Cardiac muscle cell (in vitro differentiated cells and primary cell): Measurements from ENCODE around the gene SRL. TPM values are rescaled to one million over a fixed set of nuclear protein-coding genes. Genes with fewer than 3 reads are reported as not detected.

Experiments used
- DNase-seq, 2 donors: peaks; one replicate each; pipeline versions ENCODE4 v3.0.0 to v3.0.0-alpha.2; 2010 to 2017; ENCODE audit warnings: low read depth in 1 of 2, low spot score in 1 of 2
- H3K27ac ChIP-seq: fragments of 200-600 bp; sonication (generic); 2 replicates; pipeline ENCODE4 v1.5.1; 2016
- H3K27me3 ChIP-seq: fragments of 200-600 bp; sonication (generic); 2 replicates; pipeline ENCODE4 v1.6.0; 2016; ENCODE audit warnings: control low read depth
- H3K36me3 ChIP-seq: fragments of 200-600 bp; sonication (generic); 2 replicates; pipeline ENCODE4 v1.5.1; 2016; ENCODE audit warnings: control low read depth
- H3K4me1 ChIP-seq: fragments of 200-600 bp; sonication (generic); 2 replicates; pipeline ENCODE4 v1.8.1; 2017; ENCODE audit warnings: low read depth, mild to moderate bottlenecking, mixed run types
- H3K4me3 ChIP-seq: fragments of 200-600 bp; sonication (generic); 2 replicates; pipeline ENCODE4 v1.5.1; 2016; ENCODE audit warnings: mild to moderate bottlenecking
- H3K9me3 ChIP-seq: fragments of 200-600 bp; sonication (generic); 2 replicates; pipeline ENCODE4 v1.5.1; 2017; ENCODE audit warnings: low read depth, mild to moderate bottlenecking, control low read depth
- polyA plus RNA-seq: library from polyadenylated mRNA; unstranded; fragments of >200 nt; fragmentation: Nextera tagmentation; extraction: Ambion mirVana; gene quantifications from 2 replicates; pipeline ENCODE4 v1.2.1, GENCODE V29; 2016
- total RNA-seq: library from RNA; depleted of rRNA; stranded (reverse); fragments of >200 nt; gene quantifications from 2 replicates; pipeline ENCODE4 v1.2.3, GENCODE V29; 2016
- TF ChIP-seq, protein P1 (sequence below): IDR thresholded peaks from 2 replicates; pipeline ENCODE4 v1.5.1; 2012; ENCODE audit warnings: low read depth, mild to moderate bottlenecking, low read length

Gene SRL
- total and polyA plus RNA-seq, 2 experiments from 2014 or later, result 45.9 to 51.1 TPM

DNA sequence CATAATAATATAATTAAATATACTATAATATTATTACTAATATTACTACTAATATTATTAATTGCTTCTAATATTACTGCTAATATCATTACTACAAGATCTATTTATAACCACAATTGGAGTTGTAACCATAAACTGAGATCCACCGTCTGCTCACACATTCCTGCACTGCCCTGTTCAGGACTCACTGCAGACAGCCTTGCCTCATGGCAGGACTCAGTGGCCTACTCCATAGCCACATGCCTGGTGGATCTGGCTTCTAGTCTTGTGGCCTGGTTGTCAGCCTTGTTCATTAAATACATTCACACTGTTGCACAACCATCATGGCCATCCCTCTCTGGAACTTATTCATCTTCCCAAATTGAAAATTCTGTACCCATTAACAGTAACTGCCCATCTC lies 48.0 kb downstream of the SRL start:
- H3K4me3 ChIP-seq, result no peak overlapping the region
- no peaks in the 10 kb centered on the region for H3K4me1 ChIP-seq
- peaks cover 12% of the 10 kb centered on the region for H3K36me3 ChIP-seq

GRCh38 chr16:4192206-4192605 lies 49.7 kb downstream of the SRL start:
- no peak for DNase-seq
- TF ChIP-seq, protein P1, sequence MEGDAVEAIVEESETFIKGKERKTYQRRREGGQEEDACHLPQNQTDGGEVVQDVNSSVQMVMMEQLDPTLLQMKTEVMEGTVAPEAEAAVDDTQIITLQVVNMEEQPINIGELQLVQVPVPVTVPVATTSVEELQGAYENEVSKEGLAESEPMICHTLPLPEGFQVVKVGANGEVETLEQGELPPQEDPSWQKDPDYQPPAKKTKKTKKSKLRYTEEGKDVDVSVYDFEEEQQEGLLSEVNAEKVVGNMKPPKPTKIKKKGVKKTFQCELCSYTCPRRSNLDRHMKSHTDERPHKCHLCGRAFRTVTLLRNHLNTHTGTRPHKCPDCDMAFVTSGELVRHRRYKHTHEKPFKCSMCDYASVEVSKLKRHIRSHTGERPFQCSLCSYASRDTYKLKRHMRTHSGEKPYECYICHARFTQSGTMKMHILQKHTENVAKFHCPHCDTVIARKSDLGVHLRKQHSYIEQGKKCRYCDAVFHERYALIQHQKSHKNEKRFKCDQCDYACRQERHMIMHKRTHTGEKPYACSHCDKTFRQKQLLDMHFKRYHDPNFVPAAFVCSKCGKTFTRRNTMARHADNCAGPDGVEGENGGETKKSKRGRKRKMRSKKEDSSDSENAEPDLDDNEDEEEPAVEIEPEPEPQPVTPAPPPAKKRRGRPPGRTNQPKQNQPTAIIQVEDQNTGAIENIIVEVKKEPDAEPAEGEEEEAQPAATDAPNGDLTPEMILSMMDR, result no peak
- no peak overlapping the region for H3K4me3 ChIP-seq
- peaks cover 12% of the 10 kb centered on the region for H3K36me3 ChIP-seq
- H3K9me3 ChIP-seq, result no peaks in the 10 kb centered on the region
- H3K27ac ChIP-seq, result no peak overlapping the region
- no peaks in the 10 kb centered on the region for H3K27me3 ChIP-seq
- no peaks in the 10 kb centered on the region for H3K4me1 ChIP-seq

More for the DNA sequence above, 48.0 kb downstream of the SRL start:
- H3K27ac ChIP-seq, result no peak overlapping the region
- no peak for DNase-seq
- no peaks in the 10 kb centered on the region for H3K27me3 ChIP-seq
- no peaks in the 10 kb centered on the region for H3K9me3 ChIP-seq
- TF ChIP-seq, protein P1, result no peak

- no peak overlapping the region for H3K27ac ChIP-seq
- H3K9me3 ChIP-seq, result no peaks in the 10 kb centered on the region
- H3K36me3 ChIP-seq, result peaks cover 12% of the 10 kb centered on the region
- H3K4me3 ChIP-seq, result no peak overlapping the region
- DNase-seq, result no peak
- H3K4me1 ChIP-seq, result no peaks in the 10 kb centered on the region
- no peaks in the 10 kb centered on the region for H3K27me3 ChIP-seq
- TF ChIP-seq, protein P1, result no peak
Observed at GRCh38 chr16:4190712-4191333, 51.1 kb downstream of the SRL start.

GRCh38 chr16:4190086-4190485 lies 51.8 kb downstream of the SRL start:
- H3K36me3 ChIP-seq, result peaks cover 12% of the 10 kb centered on the region
- no peaks in the 10 kb centered on the region for H3K9me3 ChIP-seq
- H3K4me1 ChIP-seq, result no peaks in the 10 kb centered on the region
- TF ChIP-seq, protein P1, result no peak
- H3K27me3 ChIP-seq, result no peaks in the 10 kb centered on the region
- no peak overlapping the region for H3K27ac ChIP-seq
- H3K4me3 ChIP-seq, result no peak overlapping the region
- DNase-seq, result no peak

- Histone ChIP-seq H3K27ac (peak overlapping the region; percentile 93), H3K4me3 (peak overlapping the region; percentile 45), H3K36me3 (no peaks in the 10 kb centered on the region), H3K27me3 (no peaks in the 10 kb centered on the region), H3K9me3 (no peaks in the 10 kb centered on the region), H3K4me1 (no peaks in the 10 kb centered on the region)
- DNase-seq, result no peak
- TF ChIP-seq, protein P1, result no peak
Observed at GRCh38 chr16:4184038-4184702, 57.7 kb downstream of the SRL start.
